Regular cardiac myocyte (primary cell): ENCODE results near the gene ZNF235. TPM values are rescaled to one million over a fixed set of nuclear protein-coding genes. Genes with fewer than 3 reads are reported as not detected.

Experiments used
- total RNA-seq: library from RNA; depleted of rRNA; stranded (reverse); fragments of >200 nt; gene quantifications from 2 replicates; pipeline ENCODE4 v1.2.3, GENCODE V29; 2014

ZNF235 gene
- total RNA-seq: 2.3 and 5.1 TPM in 2 replicates

GRCh38 chr19:44304659-44305193 is at the start of gene ZNF235:
ZNF235 (minus strand) TSS chr19:44305025; CDS start chr19:44303404, 1,621 bp downstream.

Other genes with a start within 250 kb of the ZNF235 start
- 2.5 and 3.7 TPM in 2 replicates for gene ZNF284, start 232.9 kb downstream of the ZNF235 start, total RNA-seq
- 20.9 and 34.7 TPM in 2 replicates for gene ZNF224, start 210.7 kb downstream of the ZNF235 start, total RNA-seq
- 5.2 and 6.5 TPM in 2 replicates for gene ZNF225, start 191.6 kb downstream of the ZNF235 start, total RNA-seq
- 9.6 and 15.5 TPM in 2 replicates for gene ZNF234, start 163.5 kb downstream of the ZNF235 start, total RNA-seq
- 15.9 and 21.7 TPM in 2 replicates for gene ZNF226, start 139.9 kb downstream of the ZNF235 start, total RNA-seq
- 17.2 and 17.3 TPM in 2 replicates for gene ZNF227, start 92.5 kb downstream of the ZNF235 start, total RNA-seq
- gene ZNF233, start 45.1 kb downstream of the ZNF235 start, total RNA-seq: 0.38 and 0.85 TPM in 2 replicates
- gene ZNF112, start 51.7 kb upstream of the ZNF235 start, total RNA-seq: 7.1 and 9.9 TPM in 2 replicates
- 3.1 and 3.4 TPM in 2 replicates for gene ZNF285, start 96.6 kb upstream of the ZNF235 start, total RNA-seq
- 8.6 and 13.0 TPM in 2 replicates for gene ZNF229, start 143.4 kb upstream of the ZNF235 start, total RNA-seq
- gene ZNF180, start 195.5 kb upstream of the ZNF235 start, total RNA-seq: 5.8 and 7.3 TPM in 2 replicates
- not detected in 2 replicates for gene CEACAM20, start 224.7 kb upstream of the ZNF235 start, total RNA-seq